VCaP (cell line): ENCODE results near the gene BTC.
"Not testable (repeated sequence)": the region's sequence is repeated elsewhere in the genome, so short reads cannot be mapped to it uniquely, and the experiment has no call there.

Experiments
- H3K27ac ChIP-seq: fragments of 450-650 bp; 2 replicates; pipeline ENCODE4 v1.5.1; 2017
- TF ChIP-seq, protein P1 (sequence below): fragments of 450-650 bp; conservative IDR thresholded peaks from 2 replicates; pipeline ENCODE4 v1.5.1; 2017; ENCODE audit warnings: mild to moderate bottlenecking, moderate library complexity

The BTC gene

DNA sequence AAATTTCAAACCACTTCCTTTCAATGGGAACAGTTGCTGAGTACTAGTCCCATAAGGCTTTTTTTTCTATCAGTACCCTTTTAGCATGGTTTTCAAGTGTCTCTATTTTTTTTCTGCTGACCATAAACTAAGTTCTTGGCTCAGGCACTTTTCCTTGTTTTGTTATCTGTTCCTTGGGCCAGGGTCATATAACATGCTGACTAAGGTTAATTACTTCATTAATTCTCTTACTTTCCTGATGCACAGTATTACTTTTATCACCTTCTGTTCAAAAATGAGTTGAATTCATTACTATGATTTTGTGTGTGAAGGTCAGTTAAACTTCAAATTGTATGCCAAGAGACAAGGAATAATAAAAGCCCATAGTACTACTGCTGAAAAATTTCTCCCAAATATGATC, 19.7 kb upstream of the BTC start:
- TF ChIP-seq, protein P1, sequence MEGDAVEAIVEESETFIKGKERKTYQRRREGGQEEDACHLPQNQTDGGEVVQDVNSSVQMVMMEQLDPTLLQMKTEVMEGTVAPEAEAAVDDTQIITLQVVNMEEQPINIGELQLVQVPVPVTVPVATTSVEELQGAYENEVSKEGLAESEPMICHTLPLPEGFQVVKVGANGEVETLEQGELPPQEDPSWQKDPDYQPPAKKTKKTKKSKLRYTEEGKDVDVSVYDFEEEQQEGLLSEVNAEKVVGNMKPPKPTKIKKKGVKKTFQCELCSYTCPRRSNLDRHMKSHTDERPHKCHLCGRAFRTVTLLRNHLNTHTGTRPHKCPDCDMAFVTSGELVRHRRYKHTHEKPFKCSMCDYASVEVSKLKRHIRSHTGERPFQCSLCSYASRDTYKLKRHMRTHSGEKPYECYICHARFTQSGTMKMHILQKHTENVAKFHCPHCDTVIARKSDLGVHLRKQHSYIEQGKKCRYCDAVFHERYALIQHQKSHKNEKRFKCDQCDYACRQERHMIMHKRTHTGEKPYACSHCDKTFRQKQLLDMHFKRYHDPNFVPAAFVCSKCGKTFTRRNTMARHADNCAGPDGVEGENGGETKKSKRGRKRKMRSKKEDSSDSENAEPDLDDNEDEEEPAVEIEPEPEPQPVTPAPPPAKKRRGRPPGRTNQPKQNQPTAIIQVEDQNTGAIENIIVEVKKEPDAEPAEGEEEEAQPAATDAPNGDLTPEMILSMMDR = no peak
- H3K27ac ChIP-seq = no peak overlapping the region

GRCh38 chr4:74812056-74812455, 17.7 kb upstream of the BTC start:
- not testable (repeated sequence) for H3K27ac ChIP-seq

DNA sequence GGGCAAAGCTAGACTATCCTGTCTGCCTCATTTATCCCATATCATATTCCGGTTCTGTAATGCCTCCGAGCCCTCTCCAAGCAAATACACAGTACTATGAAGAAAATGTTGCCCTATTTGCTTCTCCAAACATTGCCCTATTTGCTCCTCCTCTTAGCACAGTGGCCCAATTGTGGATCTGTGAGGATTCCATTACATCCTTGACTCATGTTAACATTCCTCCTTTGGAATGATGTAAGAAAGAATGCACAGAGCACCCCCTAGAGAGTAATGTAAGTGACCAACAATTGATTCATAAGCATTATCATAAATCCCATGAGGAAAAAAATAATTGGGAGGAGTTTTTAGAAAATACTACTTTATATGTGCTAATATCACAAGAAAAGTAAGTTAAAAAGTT, 11.3 kb upstream of the BTC start:
- no peak overlapping the region for H3K27ac ChIP-seq
- TF ChIP-seq, protein P1 = no peak

- H3K27ac ChIP-seq = no peak overlapping the region
- TF ChIP-seq, protein P1 = no peak
Observed at GRCh38 chr4:74800310-74800709, 6.0 kb upstream of the BTC start.

GRCh38 chr4:74796631-74797030, 2.3 kb upstream of the BTC start:
- no peak overlapping the region for H3K27ac ChIP-seq
- TF ChIP-seq, protein P1 = no peak

GRCh38 chr4:74793757-74794381, 454 bp downstream of the BTC start:
- TF ChIP-seq, protein P1 = peak; percentile 92
- H3K27ac ChIP-seq = peak overlapping the region; percentile 95

DNA sequence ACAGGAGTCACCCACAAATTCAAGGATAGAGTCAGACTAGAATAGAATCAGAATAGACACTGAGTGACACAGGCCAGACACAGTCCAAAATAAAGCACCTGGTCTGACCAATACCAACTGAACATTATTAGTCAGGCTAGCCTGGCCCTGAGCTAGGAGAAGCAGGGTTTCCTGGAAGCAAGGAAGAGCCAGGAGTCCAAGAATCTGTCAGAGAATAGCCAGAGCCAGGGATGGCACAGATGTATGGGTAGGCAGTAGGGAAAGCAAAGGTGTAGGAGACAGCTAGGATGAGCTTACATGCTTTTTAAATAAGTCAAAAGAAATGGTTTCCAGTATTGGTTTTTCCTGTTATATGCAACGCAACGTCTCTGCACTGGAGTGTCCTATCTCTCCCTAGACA, 3.7 kb downstream of the BTC start:
- no peak overlapping the region for H3K27ac ChIP-seq
- TF ChIP-seq, protein P1 = no peak

DNA sequence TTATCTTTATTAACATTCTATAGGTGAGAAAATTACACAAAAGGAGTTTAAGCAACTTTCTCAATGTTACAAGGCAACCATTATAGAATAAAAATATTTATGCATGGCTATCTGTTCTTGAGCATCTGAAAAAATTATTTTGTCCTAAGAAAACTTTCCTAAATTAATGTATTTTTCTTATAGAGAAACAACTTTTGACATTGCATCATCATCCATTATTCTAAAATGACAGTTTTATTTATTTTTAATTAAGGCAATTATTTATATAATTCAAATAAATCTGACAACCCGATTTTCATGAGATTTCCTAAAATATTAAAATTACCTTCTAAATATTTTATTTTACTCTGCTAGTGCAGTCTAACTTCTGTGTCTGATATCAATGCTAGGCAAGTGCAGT, 4.8 kb downstream of the BTC start:
- TF ChIP-seq, protein P1 = no peak
- H3K27ac ChIP-seq = no peak overlapping the region
